DOHH2 (cell line): ENCODE data around the gene ADGRE1.

Experiments
- H3F3A ChIP-seq: fragments of 200-600 bp; sonication (generic), shearing (Covaris generic); 2 replicates; pipeline ENCODE4 v1.6.0; 2016; ENCODE audit warnings: antibody characterized with exemption, mild to moderate bottlenecking; ENCODE audit not compliant: control insufficient read depth, insufficient read depth
- H3K27ac ChIP-seq: fragments of 200-600 bp; sonication (generic); 2 replicates; pipeline ENCODE4 v1.5.1; 2014; ENCODE audit warnings: low read depth, mild to moderate bottlenecking, low read length, moderate library complexity
- H3K27me3 ChIP-seq: fragments of 200-600 bp; sonication (generic); 2 replicates; pipeline ENCODE4 v1.6.1; 2014; ENCODE audit warnings: mild to moderate bottlenecking, low read length, mixed read lengths; ENCODE audit not compliant: control insufficient read depth
- H3K36me3 ChIP-seq: fragments of 200-600 bp; sonication (generic); 2 replicates; pipeline ENCODE4 v1.6.1; 2014; ENCODE audit warnings: mild to moderate bottlenecking, low read length, moderate library complexity, mixed read lengths; ENCODE audit not compliant: control insufficient read depth
- H3K4me1 ChIP-seq: fragments of 200-600 bp; sonication (generic); 2 replicates; pipeline ENCODE4 v1.6.1; 2014; ENCODE audit warnings: mild to moderate bottlenecking, low read length, mixed read lengths; ENCODE audit not compliant: control insufficient read depth
- H3K4me2 ChIP-seq: fragments of 200-600 bp; sonication (generic); 2 replicates; pipeline ENCODE4 v1.6.0; 2014; ENCODE audit warnings: mild to moderate bottlenecking, low read length, moderate library complexity
- H3K4me3 ChIP-seq: fragments of 200-600 bp; sonication (generic); 2 replicates; pipeline ENCODE4 v1.5.1; 2014; ENCODE audit warnings: mild to moderate bottlenecking, low read length, mixed read lengths
- H3K79me2 ChIP-seq: fragments of 200-600 bp; sonication (generic); 2 replicates; pipeline ENCODE4 v1.6.1; 2014; ENCODE audit warnings: mild to moderate bottlenecking, low read length, mixed read lengths; ENCODE audit not compliant: control insufficient read depth
- H3K9me2 ChIP-seq: fragments of 200-600 bp; sonication (generic); replicated peaks from 2 replicates; pipeline ENCODE4 v1.6.1; 2014; ENCODE audit warnings: mild to moderate bottlenecking, low read length, mixed read lengths; ENCODE audit not compliant: control insufficient read depth
- H3K9me3 ChIP-seq: fragments of 200-600 bp; sonication (generic); 2 replicates; pipeline ENCODE4 v1.6.1; 2014; ENCODE audit warnings: antibody characterized with exemption, low read length, mixed read lengths; ENCODE audit not compliant: control insufficient read depth, insufficient read depth
- H4K20me1 ChIP-seq: fragments of 200-600 bp; sonication (generic); 2 replicates; pipeline ENCODE4 v1.6.0; 2014; ENCODE audit warnings: low read depth, mild to moderate bottlenecking, antibody characterized with exemption, low read length, moderate library complexity; ENCODE audit not compliant: control insufficient read depth, insufficient read depth
- CTCF ChIP-seq: fragments of 200-600 bp; sonication (generic); IDR thresholded peaks from one replicate; pipeline ENCODE4 v1.5.1; 2014; ENCODE audit warnings: antibody characterized with exemption, mild to moderate bottlenecking, low read depth, low read length; ENCODE audit not compliant: poor library complexity, severe bottlenecking
- EZH2phosphoT487 ChIP-seq: fragments of 200-600 bp; sonication (generic); IDR thresholded peaks from 2 replicates; pipeline ENCODE4 v1.6.1; 2017; ENCODE audit warnings: borderline replicate concordance, mild to moderate bottlenecking, antibody characterized with exemption, low read length, moderate library complexity, mixed read lengths

ADGRE1 gene

GRCh38 chr19:6856749-6857372 lies 30.5 kb upstream of the ADGRE1 start:
- Histone ChIP-seq H3K79me2 (no peaks in the 10 kb centered on the region), H4K20me1 (no peaks in the 10 kb centered on the region), H3K4me2 (no peak overlapping the region), H3K4me3 (no peak overlapping the region), H3K36me3 (peaks cover 17% of the 10 kb centered on the region), H3K9me3 (no peaks in the 10 kb centered on the region), H3K4me1 (no peaks in the 10 kb centered on the region), H3K27ac (no peak overlapping the region), H3K27me3 (no peaks in the 10 kb centered on the region), H3F3A (peaks cover 3% of the 10 kb centered on the region; the same call in 1 of the 2 replicates), H3K9me2 (no peaks in the 10 kb centered on the region)
- TF ChIP-seq CTCF (no peak), EZH2phosphoT487 (no peak)

GRCh38 chr19:6861683-6862286 lies 25.6 kb upstream of the ADGRE1 start:
- peaks cover 11% of the 10 kb centered on the region for H3K4me1 ChIP-seq
- no peaks in the 10 kb centered on the region for H3K36me3 ChIP-seq
- peaks cover 14% of the 10 kb centered on the region for H3K27me3 ChIP-seq
- H3K4me3 ChIP-seq = no peak overlapping the region
- no peaks in the 10 kb centered on the region for H3K79me2 ChIP-seq
- TF ChIP-seq CTCF = no peak
- TF ChIP-seq EZH2phosphoT487 = no peak
- H3K9me3 ChIP-seq = no peaks in the 10 kb centered on the region
- H3K4me2 ChIP-seq = no peak overlapping the region
- H4K20me1 ChIP-seq = no peaks in the 10 kb centered on the region
- no peak overlapping the region for H3K27ac ChIP-seq
- H3K9me2 ChIP-seq = no peaks in the 10 kb centered on the region
- H3F3A ChIP-seq = peaks cover 3% of the 10 kb centered on the region; the same call in 1 of the 2 replicates

GRCh38 chr19:6862673-6863078 lies 24.7 kb upstream of the ADGRE1 start:
- H3K27me3 ChIP-seq = peaks cover 20% of the 10 kb centered on the region
- H3K4me1 ChIP-seq = peaks cover 11% of the 10 kb centered on the region
- peak overlapping the region; percentile 80 for H3K4me2 ChIP-seq
- H3K4me3 ChIP-seq = peak overlapping the region; percentile 76
- no peaks in the 10 kb centered on the region for H3K79me2 ChIP-seq
- no peaks in the 10 kb centered on the region for H3K9me2 ChIP-seq
- TF ChIP-seq CTCF (peak; percentile 94), EZH2phosphoT487 (no peak)
- no peaks in the 10 kb centered on the region for H4K20me1 ChIP-seq
- peaks cover 3% of the 10 kb centered on the region; the same call in 1 of the 2 replicates for H3F3A ChIP-seq
- no peak overlapping the region for H3K27ac ChIP-seq
- H3K9me3 ChIP-seq = no peaks in the 10 kb centered on the region
- H3K36me3 ChIP-seq = no peaks in the 10 kb centered on the region
